H54 (cell line): ENCODE measurements around the gene IKZF3.

Source experiments
- DNase-seq: peaks from one replicate; pipeline ENCODE4 v3.0.0; 2011; ENCODE audit warnings: low spot score, mixed read lengths; ENCODE audit not compliant: insufficient read length
- FAIRE-seq: peaks from 3 replicates; lab custom pipeline; 2011; peaks lifted over from hg19 to GRCh38; lab: Jason Lieb, UNC
- POLR2A ChIP-seq: IDR thresholded peaks from 2 replicates; pipeline ENCODE4 v1.6.1; 2011; ENCODE audit warnings: low read depth, mild to moderate bottlenecking, low read length

The IKZF3 gene

DNA sequence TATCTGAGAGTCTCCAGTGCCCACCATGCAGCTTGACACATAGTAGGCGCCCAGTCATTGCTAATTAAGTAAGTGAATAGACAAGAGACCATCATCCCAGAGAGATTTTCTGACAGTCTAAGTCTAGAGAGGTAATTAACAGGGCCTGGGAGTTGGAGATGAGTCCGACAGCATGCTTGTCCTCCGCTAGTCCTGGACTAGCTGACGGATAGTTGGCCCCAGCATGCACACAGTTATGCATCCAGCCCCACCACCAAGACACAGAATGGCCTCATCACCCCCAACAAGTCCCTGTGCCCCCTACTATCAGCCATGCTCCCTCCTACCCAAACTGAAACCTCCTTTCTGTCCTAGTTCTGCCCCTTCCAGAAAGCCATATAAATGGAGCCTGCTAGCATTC lies 116.4 kb downstream of the IKZF3 start:
- TF ChIP-seq POLR2A = no peak
- no peak for FAIRE-seq
- no peak for DNase-seq

DNA sequence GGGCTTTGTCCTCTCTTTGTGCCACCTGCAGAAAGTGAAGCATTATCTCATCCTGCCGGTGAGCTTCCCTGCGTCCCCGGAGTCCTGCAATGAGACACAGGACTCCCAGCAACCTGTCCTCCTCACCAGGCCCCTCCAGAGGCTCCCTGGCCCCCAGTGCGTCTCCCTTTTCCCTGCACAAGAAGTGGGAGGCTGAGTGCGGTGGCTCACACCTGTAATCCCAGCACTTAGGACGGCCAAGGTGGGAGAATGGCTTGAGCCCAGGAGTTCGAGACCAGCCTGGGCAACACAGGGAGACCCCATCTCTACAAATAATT lies 118.0 kb downstream of the IKZF3 start:
- FAIRE-seq (no peak), DNase-seq (no peak)
- TF ChIP-seq POLR2A = no peak

DNA sequence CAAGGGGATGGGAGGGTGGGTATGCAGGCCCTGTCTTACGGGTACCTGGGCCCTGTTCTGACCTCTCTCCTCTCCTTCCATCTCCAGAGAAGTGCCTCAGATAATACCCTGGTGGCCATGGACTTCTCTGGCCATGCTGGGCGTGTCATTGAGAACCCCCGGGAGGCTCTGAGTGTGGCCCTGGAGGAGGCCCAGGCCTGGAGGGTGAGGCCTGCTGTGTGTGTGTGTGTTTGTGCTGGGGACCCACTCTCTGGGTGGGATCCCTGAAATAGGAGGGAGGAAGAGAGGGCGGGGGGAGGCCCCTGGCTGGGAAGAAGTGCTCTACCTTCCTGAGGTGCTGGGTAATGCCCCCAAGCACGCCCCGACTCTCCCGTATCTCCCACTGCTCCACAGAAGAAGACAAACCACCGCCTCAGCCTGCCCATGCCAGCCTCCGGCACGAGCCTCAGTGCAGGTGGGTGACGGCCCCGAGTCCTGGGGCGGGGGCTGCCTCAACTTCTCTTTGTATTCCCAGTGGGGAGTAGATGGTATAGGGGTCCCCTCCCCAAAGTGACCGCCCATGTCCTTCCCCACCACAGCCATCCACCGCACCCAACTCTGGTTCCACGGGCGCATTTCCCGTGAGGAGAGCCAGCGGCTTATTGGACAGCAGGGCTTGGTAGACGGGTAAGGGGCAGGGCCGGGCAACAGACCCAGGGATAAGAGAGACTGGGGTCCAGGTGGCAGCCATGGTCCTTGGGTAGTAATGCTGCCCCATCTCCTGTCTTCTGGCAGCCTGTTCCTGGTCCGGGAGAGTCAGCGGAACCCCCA lies 118.6 kb downstream of the IKZF3 start:
- no peak for FAIRE-seq

DNA sequence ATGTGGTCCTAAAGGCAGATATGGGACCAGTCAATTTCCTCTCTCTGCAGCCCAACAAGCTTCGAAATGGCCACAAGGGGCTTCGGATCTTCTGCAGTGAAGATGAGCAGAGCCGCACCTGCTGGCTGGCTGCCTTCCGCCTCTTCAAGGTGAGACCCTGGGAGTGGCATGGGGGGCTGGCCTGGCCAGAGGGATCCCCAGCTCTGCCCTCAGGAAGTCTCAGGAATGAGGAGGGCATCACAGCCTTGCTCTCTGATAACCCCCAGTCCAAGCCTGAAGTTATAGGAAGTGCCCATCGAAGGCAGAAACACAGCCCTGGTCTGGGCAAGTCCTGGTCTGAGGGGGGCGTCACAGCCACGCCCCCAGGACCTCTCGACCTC lies 119.3 kb downstream of the IKZF3 start:
- no peak for DNase-seq
- no peak for FAIRE-seq
- no peak for TF ChIP-seq POLR2A

More for the DNA sequence above, 118.6 kb downstream of the IKZF3 start:
- DNase-seq = no peak
- TF ChIP-seq POLR2A = no peak

DNA sequence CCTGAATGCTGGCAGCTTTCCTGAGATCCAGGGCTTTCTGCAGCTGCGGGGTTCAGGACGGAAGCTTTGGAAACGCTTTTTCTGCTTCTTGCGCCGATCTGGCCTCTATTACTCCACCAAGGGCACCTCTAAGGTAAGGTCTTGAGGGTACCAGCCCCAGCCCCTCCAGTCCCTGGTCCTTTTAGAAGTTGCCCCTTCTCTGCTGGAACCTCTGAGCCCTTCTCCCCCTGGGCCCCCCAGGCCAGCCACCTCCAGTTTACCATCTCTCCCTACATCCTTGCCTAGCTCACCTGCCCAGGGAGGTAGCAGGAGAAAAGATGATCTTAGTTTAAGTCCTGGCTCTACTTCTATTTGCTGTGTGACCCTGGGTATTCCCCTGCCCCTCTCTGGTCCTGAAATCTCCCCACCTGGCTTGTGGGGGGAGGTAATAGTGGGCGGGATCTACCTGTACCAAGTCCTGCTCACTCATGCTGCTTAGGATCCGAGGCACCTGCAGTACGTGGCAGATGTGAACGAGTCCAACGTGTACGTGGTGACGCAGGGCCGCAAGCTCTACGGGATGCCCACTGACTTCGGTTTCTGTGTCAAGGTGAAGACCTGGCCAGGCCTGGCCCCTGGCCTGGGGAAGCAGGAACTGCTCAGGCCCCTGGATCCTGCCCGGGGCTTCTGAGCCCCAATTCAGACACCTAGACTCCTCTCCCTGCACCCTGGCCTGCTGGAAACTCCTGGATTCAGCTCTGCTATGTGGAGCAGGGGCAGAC lies 119.9 kb downstream of the IKZF3 start:
- DNase-seq (no peak), FAIRE-seq (no peak)
- no peak for TF ChIP-seq POLR2A

DNA sequence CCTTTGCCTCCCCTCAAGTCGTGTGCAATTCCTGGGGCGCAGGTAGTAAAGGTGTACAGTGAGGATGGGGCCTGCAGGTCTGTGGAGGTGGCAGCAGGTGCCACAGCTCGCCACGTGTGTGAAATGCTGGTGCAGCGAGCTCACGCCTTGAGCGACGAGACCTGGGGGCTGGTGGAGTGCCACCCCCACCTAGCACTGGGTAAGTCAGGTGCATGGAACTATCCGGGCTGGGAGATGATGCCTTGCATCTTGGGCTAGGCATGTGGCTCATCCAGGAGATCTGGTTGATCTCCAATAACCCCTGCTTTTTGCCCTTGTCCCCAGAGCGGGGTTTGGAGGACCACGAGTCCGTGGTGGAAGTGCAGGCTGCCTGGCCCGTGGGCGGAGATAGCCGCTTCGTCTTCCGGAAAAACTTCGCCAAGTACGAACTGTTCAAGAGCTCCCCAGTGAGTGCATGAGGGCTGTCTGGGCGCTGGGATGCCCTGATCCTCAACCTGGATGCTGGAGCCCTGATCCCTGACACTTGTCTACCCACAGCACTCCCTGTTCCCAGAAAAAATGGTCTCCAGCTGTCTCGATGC lies 121.2 kb downstream of the IKZF3 start:
- TF ChIP-seq POLR2A = no peak
- DNase-seq (no peak), FAIRE-seq (no peak)

DNA sequence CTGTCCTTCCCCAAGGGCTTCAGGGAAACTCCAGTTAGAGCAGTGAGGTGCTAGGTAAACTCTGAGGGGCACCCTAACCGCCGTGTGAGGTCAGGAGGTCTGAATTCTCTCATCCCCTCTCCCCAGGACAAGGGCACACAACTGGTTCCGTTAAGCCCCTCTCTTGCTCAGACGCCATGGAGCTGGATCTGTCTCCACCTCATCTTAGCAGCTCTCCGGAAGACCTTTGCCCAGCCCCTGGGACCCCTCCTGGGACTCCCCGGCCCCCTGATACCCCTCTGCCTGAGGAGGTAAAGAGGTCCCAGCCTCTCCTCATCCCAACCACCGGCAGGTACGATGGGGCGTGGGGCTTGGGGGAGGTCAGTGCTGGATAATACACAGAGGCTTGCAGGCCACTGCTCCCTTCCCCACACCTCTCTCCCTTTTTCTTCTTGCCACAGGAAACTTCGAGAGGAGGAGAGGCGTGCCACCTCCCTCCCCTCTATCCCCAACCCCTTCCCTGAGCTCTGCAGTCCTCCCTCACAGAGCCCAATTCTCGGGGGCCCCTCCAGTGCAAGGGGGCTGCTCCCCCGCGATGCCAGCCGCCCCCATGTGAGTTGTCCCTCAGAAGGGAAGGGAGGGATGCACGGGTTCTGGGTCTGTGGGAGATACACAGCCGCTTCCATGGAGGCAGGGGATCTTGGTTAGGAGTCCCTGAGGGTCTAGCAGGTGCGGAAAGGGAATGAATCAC lies 121.8 kb downstream of the IKZF3 start:
- no peak for DNase-seq
- no peak for TF ChIP-seq POLR2A
- FAIRE-seq = no peak

DNA sequence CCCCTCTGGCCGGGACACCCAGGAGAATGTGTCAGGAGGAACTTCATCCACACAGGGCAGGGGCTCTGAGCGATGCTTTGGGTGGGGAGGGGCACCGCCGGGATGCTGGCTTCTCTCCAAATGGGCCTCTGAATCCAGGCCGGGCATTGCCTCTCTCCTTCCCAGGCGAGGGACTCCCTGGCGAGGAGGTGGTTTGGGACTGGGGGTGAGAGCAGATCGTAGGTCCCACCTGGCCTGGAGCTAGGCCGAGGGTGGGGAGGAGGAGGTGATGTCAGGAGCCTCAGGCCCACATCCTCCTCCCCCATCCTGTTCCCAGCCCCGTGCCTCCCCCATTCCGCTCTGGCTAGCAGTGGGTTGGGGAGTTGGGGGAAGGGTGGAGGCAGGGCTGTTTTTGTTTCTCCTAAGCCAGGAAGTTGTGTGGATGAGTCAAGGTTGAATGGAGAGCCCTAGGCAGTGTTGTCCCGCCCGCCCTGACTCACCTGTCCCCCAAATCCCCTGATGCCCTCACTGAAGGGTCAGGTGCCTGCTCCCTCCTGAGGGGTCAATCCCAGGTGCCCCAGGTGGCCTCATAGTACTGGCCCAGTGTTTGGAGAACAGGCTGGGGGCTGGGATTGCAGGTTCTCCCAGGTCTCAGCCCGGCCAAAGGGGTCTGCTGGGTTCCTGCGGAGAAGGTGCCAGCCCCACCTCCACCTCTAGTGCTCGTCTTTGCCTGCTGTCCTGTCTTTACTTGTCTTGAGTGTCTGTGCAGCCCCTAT lies 123.6 kb downstream of the IKZF3 start:
- TF ChIP-seq POLR2A = no peak
- peak; percentile 86 for DNase-seq
- no peak for FAIRE-seq

DNA sequence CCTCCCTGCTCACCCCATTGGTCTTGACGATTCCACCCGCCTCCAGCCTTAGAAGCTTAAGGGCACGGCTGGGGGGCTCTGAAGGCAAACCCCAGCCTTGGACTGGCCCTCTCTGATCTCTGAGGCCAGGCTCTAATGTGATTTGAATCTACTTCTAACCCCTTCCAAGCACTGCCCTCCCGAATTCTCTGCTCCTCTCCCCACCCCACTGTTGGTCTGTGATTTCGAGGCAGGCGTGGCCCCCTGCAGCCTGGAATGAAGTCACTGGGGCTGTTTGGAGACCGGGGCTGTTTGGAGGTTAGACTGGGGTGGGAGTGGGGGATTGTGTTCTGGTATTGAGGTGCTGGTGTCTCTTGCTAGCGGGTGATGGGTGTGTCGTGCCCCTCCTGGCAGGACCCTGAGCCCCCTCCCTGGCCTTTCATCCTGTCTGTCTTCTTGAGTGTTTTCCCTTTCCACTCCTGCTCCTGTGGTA lies 124.2 kb downstream of the IKZF3 start:
- FAIRE-seq = no peak
- no peak for DNase-seq
- no peak for TF ChIP-seq POLR2A

DNA sequence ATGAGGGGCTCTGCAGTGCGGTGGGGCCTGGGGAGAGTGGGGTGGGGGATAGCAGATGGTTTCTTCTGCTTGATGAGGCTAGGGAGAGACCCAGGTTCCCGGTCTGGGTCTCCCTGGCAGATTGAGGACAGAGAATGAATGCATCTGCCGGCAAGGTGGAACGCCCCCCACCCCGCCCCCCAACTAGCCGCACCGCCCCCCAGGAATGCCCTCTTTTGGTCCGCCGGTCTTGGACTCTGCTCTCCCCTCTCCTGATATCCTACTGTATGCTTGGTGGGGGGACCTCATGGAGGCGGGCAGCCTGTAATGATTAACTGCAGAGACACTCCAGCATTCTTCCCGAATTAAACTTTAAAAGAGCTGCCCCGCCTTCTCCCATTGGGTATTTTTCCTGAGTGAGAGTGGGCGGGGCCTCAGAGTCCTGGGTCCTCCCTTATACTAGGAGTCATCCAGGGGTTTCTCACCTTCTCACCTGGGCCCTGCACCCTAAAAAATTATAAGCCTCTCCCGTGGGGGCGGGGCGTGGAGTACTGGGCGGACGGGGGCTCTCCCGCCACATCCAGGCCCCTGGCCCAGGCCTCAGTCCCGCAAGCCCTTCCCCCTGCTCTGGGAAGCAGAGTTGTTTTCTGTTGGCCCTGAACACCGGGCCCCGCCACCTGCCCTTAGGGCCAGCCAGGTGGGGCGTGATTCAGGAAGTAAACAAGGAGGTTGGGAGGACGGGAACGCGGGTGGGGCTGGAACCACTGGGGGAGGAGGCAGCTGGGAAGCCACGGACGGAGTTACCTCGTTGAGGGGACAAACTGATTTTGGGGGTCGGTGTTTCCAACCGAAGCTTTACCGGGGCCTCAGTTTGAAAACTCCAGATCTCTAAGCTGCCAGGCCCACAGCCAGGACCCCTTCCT lies 124.9 kb downstream of the IKZF3 start:
- no peak for DNase-seq
- no peak for TF ChIP-seq POLR2A
- no peak for FAIRE-seq

DNA sequence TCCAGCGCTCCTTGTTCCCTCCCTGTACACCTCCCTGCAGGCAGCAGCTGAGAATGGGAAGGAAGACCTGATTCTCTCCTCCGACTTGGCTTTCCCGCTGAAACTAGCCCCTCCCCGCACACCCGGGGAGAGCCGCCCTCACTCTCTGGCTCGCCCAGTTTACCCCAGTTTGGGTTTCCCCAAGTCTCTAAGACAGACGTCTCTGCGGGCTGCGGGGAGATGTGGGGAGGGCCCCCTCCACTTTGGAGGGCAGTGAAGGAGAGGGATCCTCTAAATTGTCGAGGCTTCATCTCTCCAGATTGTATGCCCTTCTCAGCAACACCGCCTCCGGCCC lies 125.6 kb downstream of the IKZF3 start:
- DNase-seq (no peak), FAIRE-seq (no peak)

More for the DNA sequence above, 125.6 kb downstream of the IKZF3 start:
- no peak for TF ChIP-seq POLR2A
